Activated T-helper 1 cell treated with anti-CD3 and anti-CD28 coated beads, Interleukin-12 subunit alpha, Interleukin-12 subunit beta, Interleukin-2, Interleukin-4 antibody, amounts not matched to agents 30 ng/mL and 10 ng/mL and 1 ng/mL, durations not matched to agents 14 hours and 24 hours and 36 hours (primary cell): ENCODE measurements around the gene CAMTA1. TPM values are rescaled to one million over a fixed set of nuclear protein-coding genes. Genes with fewer than 3 reads are reported as not detected.
"Not testable (repeated sequence)": the region's sequence is repeated elsewhere in the genome, so short reads cannot be mapped to it uniquely, and the experiment has no call there.

Source experiments
- DNase-seq: peaks from one replicate; pipeline ENCODE4 v3.0.0; 2021; ENCODE audit warnings: low spot score
- H3K27ac Mint-ChIP-seq: one replicate; pipeline ENCODE4 v1.8.0; 2021; ENCODE audit warnings: mild to moderate bottlenecking, mixed read lengths
- H3K27me3 Mint-ChIP-seq: one replicate; pipeline ENCODE4 v1.8.0; 2022; ENCODE audit warnings: mild to moderate bottlenecking, moderate library complexity, mixed read lengths; ENCODE audit not compliant: insufficient read depth
- H3K36me3 Mint-ChIP-seq: one replicate; pipeline ENCODE4 v1.8.0; 2021; ENCODE audit warnings: low read depth, mixed read lengths
- H3K4me1 Mint-ChIP-seq: one replicate; pipeline ENCODE4 v1.8.0; 2021; ENCODE audit warnings: low read depth, mixed read lengths
- H3K4me3 Mint-ChIP-seq: one replicate; pipeline ENCODE4 v1.8.0; 2021; ENCODE audit warnings: mild to moderate bottlenecking, moderate library complexity, mixed read lengths
- H3K9me3 Mint-ChIP-seq: one replicate; pipeline ENCODE4 v1.8.0; 2021; ENCODE audit warnings: mixed read lengths
- intact Hi-C: fragments of 100-400 bp; cut with micrococcal nuclease; formaldehyde crosslinking; loops from one replicate; pipeline ENCODE4 v1.15.1; 2024
- total RNA-seq: library from RNA; stranded (reverse); gene quantifications from 2 replicates; pipeline ENCODE4 v1.2.3, GENCODE V29; 2022

The CAMTA1 gene
- total RNA-seq, 1 donor from 2014 or later: 57.2 TPM

GRCh38 chr1:7780976-7781375 lies 995.7 kb downstream of the CAMTA1 start:
- no peak overlapping the region for H3K4me3 Mint-ChIP-seq
- no peak overlapping the region for H3K27ac Mint-ChIP-seq
- H3K4me1 Mint-ChIP-seq: peaks cover 25% of the 10 kb centered on the region
- peaks cover 22% of the 10 kb centered on the region for H3K36me3 Mint-ChIP-seq
- intact Hi-C loops: loop anchor here (5.0 to 10.0 kb wide), 2 partner anchors 996 to 1229 kb away; partner anchors contain the start of genes CAMTA1 and NOL9
- H3K27me3 Mint-ChIP-seq: no peaks in the 10 kb centered on the region
- no peaks in the 10 kb centered on the region for H3K9me3 Mint-ChIP-seq
- DNase-seq: no peak

- Mint-ChIP-seq H3K27ac (no peak overlapping the region), H3K9me3 (no peaks in the 10 kb centered on the region), H3K4me1 (peaks cover 22% of the 10 kb centered on the region), H3K36me3 (peaks cover 19% of the 10 kb centered on the region), H3K27me3 (peaks cover 2% of the 10 kb centered on the region), H3K4me3 (no peak overlapping the region)
- no peak for DNase-seq
- intact Hi-C loops: loop anchor here (5.0 to 10.0 kb wide), 2 partner anchors 997 to 1229 kb away; partner anchors contain the start of genes CAMTA1 and NOL9
These were observed 996.2 kb downstream of the CAMTA1 start for GRCh38 chr1:7781501-7781900.

DNA sequence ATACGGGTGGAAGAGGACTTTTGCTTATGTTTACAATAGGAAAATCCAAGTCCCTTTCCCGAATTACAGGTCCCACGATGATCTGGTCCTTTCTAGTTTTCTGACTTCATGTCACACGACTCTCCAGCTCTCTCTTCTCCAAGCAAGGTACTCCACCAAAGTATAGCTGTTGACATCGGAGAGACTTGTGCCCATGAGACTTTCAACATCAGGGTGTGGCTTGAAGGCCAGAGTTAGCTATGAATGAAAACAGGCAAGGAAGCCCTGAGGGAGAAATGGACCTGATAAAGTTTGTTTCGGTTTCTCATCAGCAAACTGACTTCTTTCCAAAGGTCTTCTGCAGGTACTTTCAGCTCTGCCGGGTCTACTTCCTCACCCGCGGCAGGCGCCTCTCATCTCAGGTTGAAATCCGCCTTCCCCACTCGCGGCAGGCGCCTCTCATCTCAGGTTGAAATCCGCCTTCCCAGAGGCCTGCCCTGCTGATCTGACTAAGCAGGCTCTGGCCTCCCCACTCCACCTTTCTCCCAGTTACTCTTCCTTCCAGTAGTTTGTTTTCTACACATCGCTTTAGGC lies 996.8 kb downstream of the CAMTA1 start:
- DNase-seq: no peak
- intact Hi-C loops: loop anchor here (5.0 to 10.0 kb wide), 2 partner anchors 997 to 1230 kb away; partner anchors contain the start of genes CAMTA1 and NOL9
- Mint-ChIP-seq H3K27ac (peak overlapping the region; percentile 75), H3K4me3 (peak overlapping the region; percentile 74), H3K4me1 (peaks cover 21% of the 10 kb centered on the region), H3K36me3 (peaks cover 17% of the 10 kb centered on the region), H3K9me3 (no peaks in the 10 kb centered on the region), H3K27me3 (peaks cover 2% of the 10 kb centered on the region)

- H3K4me3 Mint-ChIP-seq: peak overlapping the region; percentile 74
- intact Hi-C loops: loop anchor here (1.0 to 10.0 kb wide), 3 partner anchors 178 to 1231 kb away; partner anchors contain the start of genes CAMTA1, NOL9 and PARK7
- H3K4me1 Mint-ChIP-seq: peaks cover 21% of the 10 kb centered on the region
- peaks cover 7% of the 10 kb centered on the region for H3K27me3 Mint-ChIP-seq
- H3K9me3 Mint-ChIP-seq: no peaks in the 10 kb centered on the region
- peak; percentile 10 for DNase-seq
- H3K27ac Mint-ChIP-seq: no peak overlapping the region
- H3K36me3 Mint-ChIP-seq: peaks cover 10% of the 10 kb centered on the region
These were observed 998.0 kb downstream of the CAMTA1 start for GRCh38 chr1:7783178-7783711.

DNA sequence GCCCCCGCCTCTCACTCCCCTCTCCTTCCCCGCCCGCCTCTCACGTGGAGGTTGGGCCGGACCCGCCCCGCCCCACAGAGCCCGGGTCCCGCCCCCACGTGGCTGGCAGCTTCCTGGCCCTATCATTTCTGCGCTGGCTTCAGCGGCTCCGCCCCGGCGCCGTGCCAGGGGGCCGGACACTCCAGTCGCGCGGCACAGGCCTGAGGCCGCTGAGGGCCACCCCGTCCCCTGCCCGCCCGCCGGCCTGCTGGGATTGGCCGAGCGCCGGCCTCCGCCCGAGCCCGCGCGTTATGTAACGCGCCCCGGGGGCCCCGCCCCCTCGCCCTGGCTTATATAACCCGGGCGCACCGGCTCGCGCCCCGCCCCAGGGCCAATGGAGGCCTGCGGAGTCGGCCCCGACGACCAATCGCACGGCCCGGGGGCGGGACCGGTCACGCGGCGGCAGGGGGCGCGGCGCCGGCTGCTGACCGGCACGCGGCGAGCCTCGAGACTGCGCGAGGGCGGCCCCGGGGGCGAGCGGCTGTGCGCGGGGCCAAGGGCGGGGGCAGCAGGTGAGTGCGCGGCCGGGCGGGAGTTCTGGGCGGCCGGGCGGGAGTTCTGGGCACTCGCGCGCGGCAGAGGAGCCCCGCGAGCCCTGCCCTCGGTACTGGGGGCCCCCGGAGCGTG lies 998.7 kb downstream of the CAMTA1 start, which contains the start of gene PER3:
Gene PER3, plus strand, starts transcription at position 466 of the 666 bp plus-strand sequence. CDS start 587 bp downstream, outside the sequence.
- H3K27ac Mint-ChIP-seq: no peak within 1 kb of the TSS
- peak; percentile 87 for DNase-seq
- H3K4me1 Mint-ChIP-seq: peaks cover 21% of the 10 kb centered on the region
- intact Hi-C loops: loop anchor here (1.0 to 10.0 kb wide), 4 partner anchors 13 to 1232 kb away; partner anchors contain the start of genes CAMTA1, NOL9, PARK7 and VAMP3
- H3K9me3 Mint-ChIP-seq: no peaks in the 10 kb centered on the region
- peak within 1 kb of the TSS; percentile 74 for H3K4me3 Mint-ChIP-seq
- peaks cover 7% of the 10 kb centered on the region for H3K27me3 Mint-ChIP-seq
- H3K36me3 Mint-ChIP-seq: peaks cover 7% of the 10 kb centered on the region

DNA sequence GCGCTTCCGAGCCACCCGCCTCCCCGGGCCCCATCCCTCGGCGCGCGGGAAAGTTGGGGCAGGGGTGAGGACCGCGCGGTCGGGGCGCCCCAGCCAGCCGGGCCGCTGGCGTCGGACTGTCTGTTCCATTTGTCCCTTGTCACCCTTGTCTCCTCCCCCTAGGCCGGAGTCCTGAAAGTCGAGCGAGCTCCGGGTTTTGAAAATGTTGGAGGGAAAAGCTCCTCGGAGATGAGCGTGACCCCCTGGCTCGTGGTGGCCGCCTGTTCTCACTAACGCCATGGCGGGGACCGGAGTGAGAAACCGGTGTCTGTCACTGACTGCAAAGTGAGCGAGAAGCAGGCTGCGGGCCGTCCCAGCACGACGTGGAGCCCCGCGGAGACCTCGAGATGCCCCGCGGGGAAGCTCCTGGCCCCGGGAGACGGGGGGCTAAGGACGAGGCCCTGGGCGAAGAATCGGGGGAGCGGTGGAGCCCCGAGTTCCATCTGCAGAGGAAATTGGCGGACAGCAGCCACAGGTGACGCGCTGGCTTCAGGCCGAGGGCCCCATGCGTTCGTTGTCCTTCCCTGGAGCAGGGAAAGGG lies 999.3 kb downstream of the CAMTA1 start:
- intact Hi-C loops: loop anchor here (1.0 to 10.0 kb wide), 3 partner anchors 13 to 1232 kb away; partner anchors contain the start of genes CAMTA1, NOL9 and VAMP3
- peaks cover 4% of the 10 kb centered on the region for H3K9me3 Mint-ChIP-seq
- H3K4me3 Mint-ChIP-seq: peak overlapping the region; percentile 51
- DNase-seq: no peak
- peaks cover 21% of the 10 kb centered on the region for H3K4me1 Mint-ChIP-seq
- peaks cover 7% of the 10 kb centered on the region for H3K27me3 Mint-ChIP-seq
- H3K36me3 Mint-ChIP-seq: peaks cover 6% of the 10 kb centered on the region
- H3K27ac Mint-ChIP-seq: no peak overlapping the region

DNA sequence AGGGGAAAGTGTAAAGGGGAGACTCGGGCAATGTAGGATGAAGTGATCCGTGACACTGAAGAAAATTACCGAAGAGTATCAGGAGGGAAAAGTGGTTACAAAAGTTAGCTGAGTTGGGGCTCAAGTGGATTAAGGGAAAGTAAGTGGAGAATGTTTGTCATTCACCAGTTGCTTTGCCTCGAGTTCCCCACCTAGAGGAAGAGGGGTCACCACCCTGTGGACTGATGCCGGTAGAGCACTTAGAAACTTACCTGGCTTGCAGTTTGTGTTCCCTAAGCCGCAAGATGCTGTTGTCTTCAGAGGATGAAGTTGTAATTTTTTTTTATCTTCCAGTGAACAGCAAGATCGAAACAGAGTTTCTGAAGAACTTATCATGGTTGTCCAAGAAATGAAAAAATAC lies 999.9 kb downstream of the CAMTA1 start:
- DNase-seq: no peak
- peak overlapping the region; percentile 48 for H3K4me3 Mint-ChIP-seq
- no peak overlapping the region for H3K27ac Mint-ChIP-seq
- H3K36me3 Mint-ChIP-seq: peaks cover 6% of the 10 kb centered on the region
- H3K27me3 Mint-ChIP-seq: peaks cover 7% of the 10 kb centered on the region
- intact Hi-C loops: loop anchor here (10.0 kb wide), 1 partner anchor 1000 kb away; the partner anchor contains the start of gene CAMTA1
- peaks cover 10% of the 10 kb centered on the region for H3K9me3 Mint-ChIP-seq
- H3K4me1 Mint-ChIP-seq: peaks cover 21% of the 10 kb centered on the region

- intact Hi-C loops: loop anchor here (10.0 kb wide), 1 partner anchor 1002 kb away; the partner anchor contains the start of gene CAMTA1
- Mint-ChIP-seq H3K36me3 (peaks cover 7% of the 10 kb centered on the region), H3K4me3 (no peak overlapping the region)
These were observed 1001.5 kb downstream of the CAMTA1 start for GRCh38 chr1:7786795-7787194.

DNA sequence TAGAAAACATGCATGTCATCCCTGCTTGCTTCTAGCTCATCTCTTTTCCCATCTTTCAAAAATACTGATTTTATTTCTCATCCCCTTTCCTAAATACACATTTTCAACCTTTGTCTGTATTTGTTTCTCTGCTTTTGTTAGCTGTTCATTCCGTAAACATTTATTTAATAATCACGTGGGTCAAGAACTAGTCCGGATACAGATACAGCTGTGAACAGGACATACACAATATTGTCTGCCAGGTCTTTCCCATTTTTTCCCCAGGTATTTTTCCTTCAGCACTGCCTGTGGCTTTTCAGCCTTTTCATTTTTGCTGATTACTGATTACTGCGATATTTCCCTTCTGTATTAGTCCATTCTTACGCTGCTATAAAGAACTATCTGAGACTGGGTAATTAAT lies 1004.6 kb downstream of the CAMTA1 start:
- DNase-seq: no peak
- no peak overlapping the region for H3K4me3 Mint-ChIP-seq
- peaks cover 28% of the 10 kb centered on the region for H3K9me3 Mint-ChIP-seq
- peaks cover 10% of the 10 kb centered on the region for H3K27me3 Mint-ChIP-seq
- intact Hi-C loops: loop anchor here (10.0 kb wide), 1 partner anchor 1005 kb away; the partner anchor contains the start of gene CAMTA1
- no peaks in the 10 kb centered on the region for H3K4me1 Mint-ChIP-seq
- no peak overlapping the region for H3K27ac Mint-ChIP-seq
- H3K36me3 Mint-ChIP-seq: peaks cover 5% of the 10 kb centered on the region

More at GRCh38 chr1:7786795-7787194, 1001.5 kb downstream of the CAMTA1 start:
- Mint-ChIP-seq H3K27ac (no peak overlapping the region), H3K4me1 (peaks cover 13% of the 10 kb centered on the region), H3K9me3 (peaks cover 24% of the 10 kb centered on the region), H3K27me3 (peaks cover 7% of the 10 kb centered on the region)
- DNase-seq: no peak

GRCh38 chr1:7791027-7791426 lies 1005.8 kb downstream of the CAMTA1 start:
- H3K4me1 Mint-ChIP-seq, intact Hi-C loops: not testable (repeated sequence)
- peaks cover 14% of the 10 kb centered on the region for H3K27me3 Mint-ChIP-seq

GRCh38 chr1:7795406-7795805 lies 1010.2 kb downstream of the CAMTA1 start:
- no peak overlapping the region for H3K4me3 Mint-ChIP-seq
- H3K36me3 Mint-ChIP-seq: peaks cover 4% of the 10 kb centered on the region
- H3K4me1 Mint-ChIP-seq: no peaks in the 10 kb centered on the region
- no peak overlapping the region for H3K27ac Mint-ChIP-seq
- no peak for DNase-seq
- intact Hi-C loops: no loop called here
- peaks cover 16% of the 10 kb centered on the region for H3K9me3 Mint-ChIP-seq
- H3K27me3 Mint-ChIP-seq: peaks cover 7% of the 10 kb centered on the region

More at GRCh38 chr1:7791027-7791426, 1005.8 kb downstream of the CAMTA1 start:
- H3K4me3 Mint-ChIP-seq, H3K36me3 Mint-ChIP-seq, H3K27ac Mint-ChIP-seq, DNase-seq: not testable (repeated sequence)
- peaks cover 28% of the 10 kb centered on the region for H3K9me3 Mint-ChIP-seq

GRCh38 chr1:7805460-7805859 lies 1020.2 kb downstream of the CAMTA1 start:
- Mint-ChIP-seq H3K36me3 (no peaks in the 10 kb centered on the region), H3K27me3 (no peaks in the 10 kb centered on the region), H3K4me1 (no peaks in the 10 kb centered on the region), H3K9me3 (no peaks in the 10 kb centered on the region), H3K4me3 (no peak overlapping the region), H3K27ac (no peak overlapping the region)
- intact Hi-C loops: no loop called here
- DNase-seq: no peak
